ENCODE results near the gene NOTCH3. TPM values are rescaled to one million over a fixed set of nuclear protein-coding genes. Genes with fewer than 3 reads are reported as not detected.

NOTCH3 gene
- total and polyA plus RNA-seq, 2 donors from 2014 or later: 15.1 to 92.3 TPM

DNA sequence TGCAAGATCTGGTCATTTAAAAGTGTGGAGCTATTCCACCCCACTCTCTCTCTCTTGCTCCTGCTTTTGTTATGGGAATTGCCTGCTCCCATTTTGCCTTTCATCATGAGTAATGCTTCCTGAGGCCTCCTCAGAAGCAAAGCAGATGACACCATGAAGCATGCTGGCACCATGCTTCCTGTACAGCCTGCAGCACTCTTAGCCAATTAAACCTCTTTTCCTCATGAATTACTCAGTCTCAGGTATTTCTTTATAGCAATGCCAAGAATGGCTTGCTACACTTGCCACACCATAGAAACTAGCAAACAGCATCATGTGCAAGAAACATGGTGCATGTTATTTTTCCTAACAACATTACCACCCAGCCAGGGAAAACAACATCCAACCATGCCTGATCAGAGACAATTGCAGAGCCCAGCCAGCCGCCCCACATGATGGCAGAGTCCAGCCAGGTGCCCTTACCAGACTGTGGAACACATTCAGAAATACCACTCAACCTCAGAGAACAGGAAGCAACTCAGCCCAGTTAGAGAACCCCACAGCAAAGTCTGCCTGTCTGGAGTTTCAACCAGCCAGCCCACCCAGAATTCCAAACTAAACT is 56.6 kb downstream of the NOTCH3 start:
- DNase-seq: no peak
- intact Hi-C loops (cut with DNase I): no loop called here
- Histone ChIP-seq H3K9ac (ENCODE audit: low read length in 3 of 3) (no peak overlapping the region), H3K4me1 (ENCODE audit: control insufficient read depth in 2 of 3, insufficient read depth in 2 of 3, low read depth in 1 of 3, low read length in 3 of 3) (no peaks in the 10 kb centered on the region), H3K36me3 (ENCODE audit: control insufficient read depth in 2 of 3, insufficient read depth in 3 of 3, low read length in 3 of 3) (no peaks in the 10 kb centered on the region), H3K4me3 (ENCODE audit: low read length in 3 of 3) (no peak overlapping the region), H3K9me3 (ENCODE audit: control insufficient read depth in 2 of 3, insufficient read depth in 1 of 3, low read length in 3 of 3) (peaks cover 0 to under 1% (median 0%) of the 10 kb centered on the region in 3 donors), H3K27ac (ENCODE audit: low read depth in 2 of 2, low read length in 2 of 2) (no peak overlapping the region), H3K27me3 (ENCODE audit: control insufficient read depth, insufficient read depth, low read length) (no peaks in the 10 kb centered on the region)
- FAIRE-seq: no peak
- TF ChIP-seq, protein P1, sequence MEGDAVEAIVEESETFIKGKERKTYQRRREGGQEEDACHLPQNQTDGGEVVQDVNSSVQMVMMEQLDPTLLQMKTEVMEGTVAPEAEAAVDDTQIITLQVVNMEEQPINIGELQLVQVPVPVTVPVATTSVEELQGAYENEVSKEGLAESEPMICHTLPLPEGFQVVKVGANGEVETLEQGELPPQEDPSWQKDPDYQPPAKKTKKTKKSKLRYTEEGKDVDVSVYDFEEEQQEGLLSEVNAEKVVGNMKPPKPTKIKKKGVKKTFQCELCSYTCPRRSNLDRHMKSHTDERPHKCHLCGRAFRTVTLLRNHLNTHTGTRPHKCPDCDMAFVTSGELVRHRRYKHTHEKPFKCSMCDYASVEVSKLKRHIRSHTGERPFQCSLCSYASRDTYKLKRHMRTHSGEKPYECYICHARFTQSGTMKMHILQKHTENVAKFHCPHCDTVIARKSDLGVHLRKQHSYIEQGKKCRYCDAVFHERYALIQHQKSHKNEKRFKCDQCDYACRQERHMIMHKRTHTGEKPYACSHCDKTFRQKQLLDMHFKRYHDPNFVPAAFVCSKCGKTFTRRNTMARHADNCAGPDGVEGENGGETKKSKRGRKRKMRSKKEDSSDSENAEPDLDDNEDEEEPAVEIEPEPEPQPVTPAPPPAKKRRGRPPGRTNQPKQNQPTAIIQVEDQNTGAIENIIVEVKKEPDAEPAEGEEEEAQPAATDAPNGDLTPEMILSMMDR (IDR thresholded peaks at IDR 0.05; ENCODE audit: borderline replicate concordance, extremely low read depth, insufficient read depth): no peak

- no peaks in the 10 kb centered on the region for H3K36me3 ChIP-seq (ENCODE audit: control insufficient read depth in 2 of 3, insufficient read depth in 3 of 3, low read length in 3 of 3)
- peaks cover 0 to 9% (median 0%) of the 10 kb centered on the region in 3 donors for H3K9me3 ChIP-seq (ENCODE audit: control insufficient read depth in 2 of 3, insufficient read depth in 1 of 3, low read length in 3 of 3)
- DNase-seq: no peak
- FAIRE-seq: no peak
- no peaks in the 10 kb centered on the region for H3K27me3 ChIP-seq (ENCODE audit: control insufficient read depth, insufficient read depth, low read length)
- H3K27ac ChIP-seq (ENCODE audit: low read depth in 2 of 2, low read length in 2 of 2): no peak overlapping the region
- H3K4me3 ChIP-seq (ENCODE audit: low read length in 3 of 3): no peak overlapping the region
- TF ChIP-seq, protein P1 (IDR thresholded peaks at IDR 0.05; ENCODE audit: borderline replicate concordance, extremely low read depth, insufficient read depth): no peak
- H3K9ac ChIP-seq (ENCODE audit: low read length in 3 of 3): no peak overlapping the region
- H3K4me1 ChIP-seq (ENCODE audit: control insufficient read depth in 2 of 3, insufficient read depth in 2 of 3, low read depth in 1 of 3, low read length in 3 of 3): no peaks in the 10 kb centered on the region
- intact Hi-C loops (cut with DNase I): no loop called here
Observed at GRCh38 chr19:15142313-15142712, 58.5 kb downstream of the NOTCH3 start.

- Histone ChIP-seq H3K4me1 (ENCODE audit: control insufficient read depth in 2 of 3, insufficient read depth in 2 of 3, low read depth in 1 of 3, low read length in 3 of 3) (no peaks in the 10 kb centered on the region), H3K27me3 (ENCODE audit: control insufficient read depth, insufficient read depth, low read length) (no peaks in the 10 kb centered on the region), H3K9me3 (ENCODE audit: control insufficient read depth in 2 of 3, insufficient read depth in 1 of 3, low read length in 3 of 3) (peaks cover 0 to 9% (median 0%) of the 10 kb centered on the region in 3 donors), H3K36me3 (ENCODE audit: control insufficient read depth in 2 of 3, insufficient read depth in 3 of 3, low read length in 3 of 3) (no peaks in the 10 kb centered on the region), H3K9ac (ENCODE audit: low read length in 3 of 3) (no peak overlapping the region), H3K4me3 (ENCODE audit: low read length in 3 of 3) (no peak overlapping the region), H3K27ac (ENCODE audit: low read depth in 2 of 2, low read length in 2 of 2) (no peak overlapping the region)
- TF ChIP-seq, protein P1 (IDR thresholded peaks at IDR 0.05; ENCODE audit: borderline replicate concordance, extremely low read depth, insufficient read depth): no peak
- intact Hi-C loops (cut with DNase I): no loop called here
- no peak for DNase-seq
- no peak for FAIRE-seq
Observed at GRCh38 chr19:15141143-15141542, 59.7 kb downstream of the NOTCH3 start.

- H3K27me3 ChIP-seq (ENCODE audit: control insufficient read depth, insufficient read depth, low read length): no peaks in the 10 kb centered on the region
- intact Hi-C loops (cut with DNase I): no loop called here
- no peaks in the 10 kb centered on the region for H3K4me1 ChIP-seq (ENCODE audit: control insufficient read depth in 2 of 3, insufficient read depth in 2 of 3, low read depth in 1 of 3, low read length in 3 of 3)
- DNase-seq: no peak
- peaks cover 0 to 9% (median 0%) of the 10 kb centered on the region in 3 donors for H3K9me3 ChIP-seq (ENCODE audit: control insufficient read depth in 2 of 3, insufficient read depth in 1 of 3, low read length in 3 of 3)
- H3K36me3 ChIP-seq (ENCODE audit: control insufficient read depth in 2 of 3, insufficient read depth in 3 of 3, low read length in 3 of 3): no peaks in the 10 kb centered on the region
- TF ChIP-seq, protein P1 (IDR thresholded peaks at IDR 0.05; ENCODE audit: borderline replicate concordance, extremely low read depth, insufficient read depth): no peak
- no peak overlapping the region for H3K9ac ChIP-seq (ENCODE audit: low read length in 3 of 3)
- no peak overlapping the region for H3K4me3 ChIP-seq (ENCODE audit: low read length in 3 of 3)
- FAIRE-seq: no peak
- no peak overlapping the region for H3K27ac ChIP-seq (ENCODE audit: low read depth in 2 of 2, low read length in 2 of 2)
Observed at GRCh38 chr19:15138427-15138826, 62.4 kb downstream of the NOTCH3 start.

Measured in kidney (tissue), 14 donors.